Measurements from ENCODE around the gene CYSLTR2. TPM values are rescaled to one million over a fixed set of nuclear protein-coding genes. Genes with fewer than 3 reads are reported as not detected.

CYSLTR2 gene
- total RNA-seq, 1 experiment from 2014 or later, result not detected

DNA sequence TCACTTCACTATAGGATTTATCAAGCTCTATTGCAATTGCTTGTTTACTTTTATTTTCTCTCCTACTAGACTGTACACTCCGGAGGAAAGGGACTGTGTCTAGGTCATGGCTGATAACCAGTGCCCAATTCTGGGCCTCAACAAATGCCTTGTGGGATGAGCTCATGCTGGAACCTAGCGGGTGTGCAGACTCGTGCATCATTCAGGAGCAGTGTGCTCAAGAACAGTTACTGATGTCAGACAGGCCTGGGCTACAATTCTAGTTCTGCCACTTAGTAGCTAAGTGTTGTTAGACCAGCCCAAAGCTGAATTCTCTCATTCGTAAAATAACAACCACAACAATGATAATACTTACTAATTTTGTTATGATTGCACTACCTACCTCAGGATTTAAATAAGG is 95.4 kb downstream of the CYSLTR2 start (continued):
- TF ChIP-seq, protein P1, sequence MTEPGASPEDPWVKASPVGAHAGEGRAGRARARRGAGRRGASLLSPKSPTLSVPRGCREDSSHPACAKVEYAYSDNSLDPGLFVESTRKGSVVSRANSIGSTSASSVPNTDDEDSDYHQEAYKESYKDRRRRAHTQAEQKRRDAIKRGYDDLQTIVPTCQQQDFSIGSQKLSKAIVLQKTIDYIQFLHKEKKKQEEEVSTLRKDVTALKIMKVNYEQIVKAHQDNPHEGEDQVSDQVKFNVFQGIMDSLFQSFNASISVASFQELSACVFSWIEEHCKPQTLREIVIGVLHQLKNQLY (CRISPR knock-in tag; IDR thresholded peaks at IDR 0.05), result no peak
- TF ChIP-seq ZNF219 (CRISPR knock-in tag; IDR thresholded peaks at IDR 0.05; ENCODE audit: borderline replicate concordance) (no peak), IRF2 (CRISPR knock-in tag; IDR thresholded peaks at IDR 0.05; ENCODE audit: borderline replicate concordance, low read depth) (no peak), GABPB1 (CRISPR knock-in tag; IDR thresholded peaks at IDR 0.05) (no peak), SMAD4 (CRISPR knock-in tag; IDR thresholded peaks at IDR 0.05) (no peak)
- TF ChIP-seq, protein P2, sequence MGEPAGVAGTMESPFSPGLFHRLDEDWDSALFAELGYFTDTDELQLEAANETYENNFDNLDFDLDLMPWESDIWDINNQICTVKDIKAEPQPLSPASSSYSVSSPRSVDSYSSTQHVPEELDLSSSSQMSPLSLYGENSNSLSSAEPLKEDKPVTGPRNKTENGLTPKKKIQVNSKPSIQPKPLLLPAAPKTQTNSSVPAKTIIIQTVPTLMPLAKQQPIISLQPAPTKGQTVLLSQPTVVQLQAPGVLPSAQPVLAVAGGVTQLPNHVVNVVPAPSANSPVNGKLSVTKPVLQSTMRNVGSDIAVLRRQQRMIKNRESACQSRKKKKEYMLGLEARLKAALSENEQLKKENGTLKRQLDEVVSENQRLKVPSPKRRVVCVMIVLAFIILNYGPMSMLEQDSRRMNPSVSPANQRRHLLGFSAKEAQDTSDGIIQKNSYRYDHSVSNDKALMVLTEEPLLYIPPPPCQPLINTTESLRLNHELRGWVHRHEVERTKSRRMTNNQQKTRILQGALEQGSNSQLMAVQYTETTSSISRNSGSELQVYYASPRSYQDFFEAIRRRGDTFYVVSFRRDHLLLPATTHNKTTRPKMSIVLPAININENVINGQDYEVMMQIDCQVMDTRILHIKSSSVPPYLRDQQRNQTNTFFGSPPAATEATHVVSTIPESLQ (CRISPR knock-in tag; IDR thresholded peaks at IDR 0.05), result no peak

DNA sequence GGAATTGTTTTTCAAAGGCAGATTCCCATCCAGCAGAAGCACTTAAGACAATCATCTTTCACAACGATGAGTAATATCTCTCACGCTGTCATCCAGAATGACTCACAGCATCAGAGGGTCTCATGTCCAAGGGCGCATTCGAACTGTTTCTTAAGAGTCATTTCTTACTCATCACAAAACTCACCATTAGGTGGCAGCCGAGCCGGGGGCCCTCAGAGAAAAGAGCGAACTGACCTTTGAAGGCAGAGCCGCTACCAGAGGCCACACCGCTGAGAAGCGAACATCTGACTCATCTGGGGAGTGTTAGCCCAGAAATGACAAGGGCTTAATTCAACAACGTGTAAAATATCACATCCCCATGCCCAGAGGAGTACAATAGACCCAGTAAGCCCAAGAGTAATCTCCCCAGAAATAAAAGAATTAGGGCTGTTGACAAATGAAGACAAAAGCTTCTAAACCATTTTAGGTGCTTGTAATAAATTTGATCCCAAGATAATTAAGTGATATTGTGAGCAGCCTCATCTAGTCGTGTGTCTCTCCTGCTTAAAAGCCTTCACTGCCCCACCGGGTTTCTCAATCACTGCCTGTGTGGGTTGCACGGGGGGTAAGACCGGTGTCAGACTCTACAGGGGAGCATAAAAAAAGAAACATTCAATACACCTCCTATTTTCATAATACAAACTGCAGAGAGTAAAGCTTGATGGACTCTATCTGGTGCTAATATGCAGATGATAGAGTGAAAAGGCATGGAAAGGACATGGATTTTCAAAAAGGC is 96.2 kb downstream of the CYSLTR2 start:
- peaks cover 3% of the 10 kb centered on the region for H3K36me3 Mint-ChIP-seq
- DNase-seq (ENCODE audit: low spot score), result peak; percentile 64

More for the DNA sequence above, 96.2 kb downstream of the CYSLTR2 start:
- TF ChIP-seq, protein P3, sequence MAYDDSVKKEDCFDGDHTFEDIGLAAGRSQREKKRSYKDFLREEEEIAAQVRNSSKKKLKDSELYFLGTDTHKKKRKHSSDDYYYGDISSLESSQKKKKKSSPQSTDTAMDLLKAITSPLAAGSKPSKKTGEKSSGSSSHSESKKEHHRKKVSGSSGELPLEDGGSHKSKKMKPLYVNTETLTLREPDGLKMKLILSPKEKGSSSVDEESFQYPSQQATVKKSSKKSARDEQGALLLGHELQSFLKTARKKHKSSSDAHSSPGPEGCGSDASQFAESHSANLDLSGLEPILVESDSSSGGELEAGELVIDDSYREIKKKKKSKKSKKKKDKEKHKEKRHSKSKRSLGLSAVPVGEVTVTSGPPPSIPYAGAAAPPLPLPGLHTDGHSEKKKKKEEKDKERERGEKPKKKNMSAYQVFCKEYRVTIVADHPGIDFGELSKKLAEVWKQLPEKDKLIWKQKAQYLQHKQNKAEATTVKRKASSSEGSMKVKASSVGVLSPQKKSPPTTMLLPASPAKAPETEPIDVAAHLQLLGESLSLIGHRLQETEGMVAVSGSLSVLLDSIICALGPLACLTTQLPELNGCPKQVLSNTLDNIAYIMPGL (CRISPR knock-in tag; IDR thresholded peaks at IDR 0.05), result no peak
- TF ChIP-seq FOXK1 (CRISPR knock-in tag; IDR thresholded peaks at IDR 0.05) (no peak), CREB1 (CRISPR knock-in tag; IDR thresholded peaks at IDR 0.05) (no peak), SP1 (CRISPR knock-in tag; conservative IDR thresholded peaks at IDR 0.05) (no peak), IRF2 (CRISPR knock-in tag; IDR thresholded peaks at IDR 0.05; ENCODE audit: borderline replicate concordance, low read depth) (no peak), MYBL2 (CRISPR knock-in tag; IDR thresholded peaks at IDR 0.05) (no peak), TP53 (CRISPR knock-in tag; IDR thresholded peaks at IDR 0.05) (no peak), ATF1 (CRISPR knock-in tag; IDR thresholded peaks at IDR 0.05) (no peak), NFATC4 (CRISPR knock-in tag; IDR thresholded peaks at IDR 0.05) (no peak)
- TF ChIP-seq, protein P4, sequence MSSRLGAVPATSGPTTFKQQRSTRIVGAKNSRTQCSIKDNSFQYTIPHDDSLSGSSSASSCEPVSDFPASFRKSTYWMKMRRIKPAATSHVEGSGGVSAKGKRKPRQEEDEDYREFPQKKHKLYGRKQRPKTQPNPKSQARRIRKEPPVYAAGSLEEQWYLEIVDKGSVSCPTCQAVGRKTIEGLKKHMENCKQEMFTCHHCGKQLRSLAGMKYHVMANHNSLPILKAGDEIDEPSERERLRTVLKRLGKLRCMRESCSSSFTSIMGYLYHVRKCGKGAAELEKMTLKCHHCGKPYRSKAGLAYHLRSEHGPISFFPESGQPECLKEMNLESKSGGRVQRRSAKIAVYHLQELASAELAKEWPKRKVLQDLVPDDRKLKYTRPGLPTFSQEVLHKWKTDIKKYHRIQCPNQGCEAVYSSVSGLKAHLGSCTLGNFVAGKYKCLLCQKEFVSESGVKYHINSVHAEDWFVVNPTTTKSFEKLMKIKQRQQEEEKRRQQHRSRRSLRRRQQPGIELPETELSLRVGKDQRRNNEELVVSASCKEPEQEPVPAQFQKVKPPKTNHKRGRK (CRISPR knock-in tag; IDR thresholded peaks at IDR 0.05; ENCODE audit: borderline replicate concordance), result no peak
- TF ChIP-seq, protein P5, sequence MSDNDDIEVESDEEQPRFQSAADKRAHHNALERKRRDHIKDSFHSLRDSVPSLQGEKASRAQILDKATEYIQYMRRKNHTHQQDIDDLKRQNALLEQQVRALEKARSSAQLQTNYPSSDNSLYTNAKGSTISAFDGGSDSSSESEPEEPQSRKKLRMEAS (CRISPR knock-in tag; IDR thresholded peaks at IDR 0.05), result no peak
- TF ChIP-seq, protein P1 (CRISPR knock-in tag; IDR thresholded peaks at IDR 0.05), result no peak
- TF ChIP-seq, protein P6, sequence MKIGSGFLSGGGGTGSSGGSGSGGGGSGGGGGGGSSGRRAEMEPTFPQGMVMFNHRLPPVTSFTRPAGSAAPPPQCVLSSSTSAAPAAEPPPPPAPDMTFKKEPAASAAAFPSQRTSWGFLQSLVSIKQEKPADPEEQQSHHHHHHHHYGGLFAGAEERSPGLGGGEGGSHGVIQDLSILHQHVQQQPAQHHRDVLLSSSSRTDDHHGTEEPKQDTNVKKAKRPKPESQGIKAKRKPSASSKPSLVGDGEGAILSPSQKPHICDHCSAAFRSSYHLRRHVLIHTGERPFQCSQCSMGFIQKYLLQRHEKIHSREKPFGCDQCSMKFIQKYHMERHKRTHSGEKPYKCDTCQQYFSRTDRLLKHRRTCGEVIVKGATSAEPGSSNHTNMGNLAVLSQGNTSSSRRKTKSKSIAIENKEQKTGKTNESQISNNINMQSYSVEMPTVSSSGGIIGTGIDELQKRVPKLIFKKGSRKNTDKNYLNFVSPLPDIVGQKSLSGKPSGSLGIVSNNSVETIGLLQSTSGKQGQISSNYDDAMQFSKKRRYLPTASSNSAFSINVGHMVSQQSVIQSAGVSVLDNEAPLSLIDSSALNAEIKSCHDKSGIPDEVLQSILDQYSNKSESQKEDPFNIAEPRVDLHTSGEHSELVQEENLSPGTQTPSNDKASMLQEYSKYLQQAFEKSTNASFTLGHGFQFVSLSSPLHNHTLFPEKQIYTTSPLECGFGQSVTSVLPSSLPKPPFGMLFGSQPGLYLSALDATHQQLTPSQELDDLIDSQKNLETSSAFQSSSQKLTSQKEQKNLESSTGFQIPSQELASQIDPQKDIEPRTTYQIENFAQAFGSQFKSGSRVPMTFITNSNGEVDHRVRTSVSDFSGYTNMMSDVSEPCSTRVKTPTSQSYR (CRISPR knock-in tag; IDR thresholded peaks at IDR 0.05), result no peak
- ChIA-PET POLR2A (no interaction called here), CTCF (interaction anchor here (1.1 to 1.4 kb wide), 2 partner anchors 11 to 155 kb away, joined by 3 to 4 read pairs; no protein-coding TSS in a partner anchor)
- Mint-ChIP-seq H3K27ac (no peak overlapping the region), H3K9me3 (peaks cover 5% of the 10 kb centered on the region), H3K4me1 (peaks cover 7% of the 10 kb centered on the region), H3K4me3 (no peak overlapping the region), H3K27me3 (ENCODE audit: low read depth) (no peaks in the 10 kb centered on the region)
- peak; percentile 97 for ATAC-seq

Measured in WTC11 (cell line).